Lower lobe of right lung (tissue), 2 donors: Measurements from ENCODE around the gene NCK2. TPM values are rescaled to one million over a fixed set of nuclear protein-coding genes. Genes with fewer than 3 reads are reported as not detected.
"Not testable (repeated sequence)": the region's sequence is repeated elsewhere in the genome, so short reads cannot be mapped to it uniquely, and the experiment has no call there.

Experiments used
- ATAC-seq, 2 donors: fragments of 200-7000 bp; cut with Tn5 transposase; one replicate each; pipeline ENCODE4 v1.9.1; 2020 to 2022; ENCODE audit warnings: mild to moderate bottlenecking in 2 of 2, moderate library complexity in 2 of 2
- DNase-seq: peaks from one replicate; pipeline ENCODE4 v3.0.0-alpha.2; 2020
- H3K27ac ChIP-seq: fragments of 200-600 bp; one replicate; pipeline ENCODE4 v1.8.0; 2022
- H3K27me3 ChIP-seq: fragments of 200-600 bp; one replicate; pipeline ENCODE4 v1.8.0; 2022; ENCODE audit warnings: low read depth
- H3K36me3 ChIP-seq: fragments of 200-600 bp; one replicate; pipeline ENCODE4 v1.8.0; 2022; ENCODE audit warnings: mild to moderate bottlenecking
- H3K4me1 ChIP-seq: fragments of 200-600 bp; one replicate; pipeline ENCODE4 v1.8.0; 2022
- H3K4me3 ChIP-seq: fragments of 200-600 bp; one replicate; pipeline ENCODE4 v1.8.0; 2022; ENCODE audit warnings: mild to moderate bottlenecking
- H3K9me3 ChIP-seq: fragments of 200-600 bp; one replicate; pipeline ENCODE4 v1.8.0; 2022
- intact Hi-C: fragments of 100-400 bp; cut with DNase I; formaldehyde crosslinking; loops from one replicate; pipeline ENCODE4 v1.11.0; 2022
- total RNA-seq: library from RNA; stranded (reverse); fragmentation: NEBNext Ultra II Directional; extraction: Animal tissue kit (Norgen Biotek cat#: 25700); gene quantifications from one replicate; pipeline ENCODE4 v1.2.1, GENCODE V29; 2021
- TF ChIP-seq, protein P1 (sequence below): fragments of 200-600 bp; IDR thresholded peaks from one replicate; pipeline ENCODE4 v1.8.0; 2022; ENCODE audit warnings: antibody characterized with exemption, mild to moderate bottlenecking
- donor health status: DM: no; HTN: yes; CAD: no; lungs with severe emphysema.

Gene NCK2
- total RNA-seq, 1 donor from 2014 or later, result 36.7 TPM

- H3K9me3 ChIP-seq, result no peaks in the 10 kb centered on the region
- H3K4me3 ChIP-seq, result no peak overlapping the region
- H3K27me3 ChIP-seq, result no peaks in the 10 kb centered on the region
- DNase-seq, result no peak
- ATAC-seq, result no peak
- no peak overlapping the region for H3K27ac ChIP-seq
- H3K4me1 ChIP-seq, result peaks cover 21% of the 10 kb centered on the region
- H3K36me3 ChIP-seq, result peaks cover 5% of the 10 kb centered on the region
- intact Hi-C loops, result no loop called here
- TF ChIP-seq, protein P1, sequence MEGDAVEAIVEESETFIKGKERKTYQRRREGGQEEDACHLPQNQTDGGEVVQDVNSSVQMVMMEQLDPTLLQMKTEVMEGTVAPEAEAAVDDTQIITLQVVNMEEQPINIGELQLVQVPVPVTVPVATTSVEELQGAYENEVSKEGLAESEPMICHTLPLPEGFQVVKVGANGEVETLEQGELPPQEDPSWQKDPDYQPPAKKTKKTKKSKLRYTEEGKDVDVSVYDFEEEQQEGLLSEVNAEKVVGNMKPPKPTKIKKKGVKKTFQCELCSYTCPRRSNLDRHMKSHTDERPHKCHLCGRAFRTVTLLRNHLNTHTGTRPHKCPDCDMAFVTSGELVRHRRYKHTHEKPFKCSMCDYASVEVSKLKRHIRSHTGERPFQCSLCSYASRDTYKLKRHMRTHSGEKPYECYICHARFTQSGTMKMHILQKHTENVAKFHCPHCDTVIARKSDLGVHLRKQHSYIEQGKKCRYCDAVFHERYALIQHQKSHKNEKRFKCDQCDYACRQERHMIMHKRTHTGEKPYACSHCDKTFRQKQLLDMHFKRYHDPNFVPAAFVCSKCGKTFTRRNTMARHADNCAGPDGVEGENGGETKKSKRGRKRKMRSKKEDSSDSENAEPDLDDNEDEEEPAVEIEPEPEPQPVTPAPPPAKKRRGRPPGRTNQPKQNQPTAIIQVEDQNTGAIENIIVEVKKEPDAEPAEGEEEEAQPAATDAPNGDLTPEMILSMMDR, result no peak
Measured at GRCh38 chr2:105768961-105769452, 24.3 kb downstream of the NCK2 start.

GRCh38 chr2:105769504-105769903 is 24.8 kb downstream of the NCK2 start:
- DNase-seq (no peak), ATAC-seq (no peak)
- Histone ChIP-seq H3K4me3 (no peak overlapping the region), H3K36me3 (peaks cover 5% of the 10 kb centered on the region), H3K9me3 (no peaks in the 10 kb centered on the region), H3K4me1 (peaks cover 24% of the 10 kb centered on the region), H3K27ac (no peak overlapping the region), H3K27me3 (no peaks in the 10 kb centered on the region)
- intact Hi-C loops, result no loop called here
- TF ChIP-seq, protein P1, result peak; percentile 15

DNA sequence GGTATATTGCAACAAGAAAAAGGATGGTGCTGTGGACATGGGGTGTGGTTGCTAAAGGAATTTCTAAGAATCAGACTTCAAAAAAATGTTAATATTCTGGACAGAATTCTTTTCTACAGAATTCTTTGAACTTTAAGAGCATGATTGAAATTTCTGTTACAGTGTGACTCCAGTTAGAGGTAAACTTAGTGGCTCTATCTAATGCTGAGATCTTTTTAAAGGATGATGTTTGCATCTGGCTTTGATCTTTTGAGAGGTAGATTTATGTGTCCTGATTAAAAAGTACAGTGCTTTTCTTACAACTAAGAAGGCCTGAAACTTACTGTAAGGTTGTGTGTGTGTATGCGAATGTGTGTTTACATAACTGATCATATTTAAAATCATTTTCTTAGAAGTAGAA is 25.4 kb downstream of the NCK2 start:
- DNase-seq (no peak), ATAC-seq (no peak)
- Histone ChIP-seq H3K36me3 (peaks cover 5% of the 10 kb centered on the region), H3K9me3 (no peaks in the 10 kb centered on the region), H3K27ac (no peak overlapping the region), H3K27me3 (no peaks in the 10 kb centered on the region), H3K4me1 (peaks cover 30% of the 10 kb centered on the region), H3K4me3 (no peak overlapping the region)
- intact Hi-C loops, result no loop called here
- TF ChIP-seq, protein P1, result no peak

DNA sequence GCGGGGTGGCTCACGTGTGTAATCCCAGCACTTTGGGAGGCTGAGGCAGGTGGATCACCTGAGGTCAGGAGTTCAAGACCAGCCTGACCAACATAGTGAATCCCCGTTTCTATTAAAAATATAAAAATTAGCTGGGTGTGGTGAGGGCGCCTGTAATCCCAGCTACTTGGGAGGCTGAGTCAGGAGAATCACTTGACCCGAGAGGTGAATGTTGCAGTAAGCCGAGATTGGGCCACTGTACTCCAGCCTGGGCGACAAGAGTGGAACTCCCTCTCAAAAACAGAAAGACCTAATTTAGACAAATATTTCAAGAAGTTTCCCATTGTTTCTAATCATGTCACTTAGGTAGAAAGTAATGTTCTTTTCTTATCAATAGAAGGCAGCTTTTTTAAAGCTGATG is 26.6 kb downstream of the NCK2 start:
- H3K4me1 ChIP-seq, result peaks cover 42% of the 10 kb centered on the region
- H3K36me3 ChIP-seq, H3K27ac ChIP-seq, ATAC-seq, H3K27me3 ChIP-seq, H3K9me3 ChIP-seq, intact Hi-C loops, DNase-seq, H3K4me3 ChIP-seq: not testable (repeated sequence)

- TF ChIP-seq, protein P1, result no peak
- H3K4me1 ChIP-seq, result peaks cover 46% of the 10 kb centered on the region
- intact Hi-C loops, result no loop called here
- no peak overlapping the region for H3K4me3 ChIP-seq
- no peak for DNase-seq
- H3K27me3 ChIP-seq, result no peaks in the 10 kb centered on the region
- H3K9me3 ChIP-seq, result no peaks in the 10 kb centered on the region
- no peak overlapping the region for H3K27ac ChIP-seq
- peaks cover 4% of the 10 kb centered on the region for H3K36me3 ChIP-seq
- ATAC-seq, result no peak
Measured at GRCh38 chr2:105771836-105772235, 27.1 kb downstream of the NCK2 start.

- no peaks in the 10 kb centered on the region for H3K9me3 ChIP-seq
- no peak overlapping the region for H3K4me3 ChIP-seq
- peaks cover 46% of the 10 kb centered on the region for H3K4me1 ChIP-seq
- intact Hi-C loops, result no loop called here
- ATAC-seq (no peak), DNase-seq (no peak)
- H3K36me3 ChIP-seq, result no peaks in the 10 kb centered on the region
- H3K27me3 ChIP-seq, result no peaks in the 10 kb centered on the region
- TF ChIP-seq, protein P1, result no peak
- no peak overlapping the region for H3K27ac ChIP-seq
Measured at GRCh38 chr2:105772362-105772761, 27.6 kb downstream of the NCK2 start.
